HTR-8/SVneo (cell line): ENCODE results near the gene DSCAML1.
"Not testable (repeated sequence)": the region's sequence is repeated elsewhere in the genome, so short reads cannot be mapped to it uniquely, and the experiment has no call there.

Experiments used
- DNase-seq: peaks from one replicate; pipeline ENCODE4 v3.0.0; 2011; ENCODE audit warnings: low spot score, mixed read lengths; ENCODE audit not compliant: insufficient read length
- FAIRE-seq: peaks from 2 replicates; lab custom pipeline; 2011; peaks lifted over from hg19 to GRCh38; lab: Jason Lieb, UNC

The DSCAML1 gene

GRCh38 chr11:117819096-117820040 is 22.4 kb upstream of the DSCAML1 start:
- FAIRE-seq (no peak), DNase-seq (peak; percentile 40)

- FAIRE-seq (no peak), DNase-seq (no peak)
Observed at GRCh38 chr11:117818041-117818873, 21.2 kb upstream of the DSCAML1 start.

GRCh38 chr11:117817368-117818040 is 20.5 kb upstream of the DSCAML1 start:
- FAIRE-seq, result peak; percentile 94

GRCh38 chr11:117816846-117817367 is 19.9 kb upstream of the DSCAML1 start:
- DNase-seq, result no peak
- FAIRE-seq, result no peak

More at GRCh38 chr11:117817368-117818040, 20.5 kb upstream of the DSCAML1 start:
- DNase-seq, result peak; percentile 81

- FAIRE-seq (no peak), DNase-seq (peak; percentile 24)
Observed at GRCh38 chr11:117816151-117816741, 19.2 kb upstream of the DSCAML1 start.

GRCh38 chr11:117815262-117815803 is 18.3 kb upstream of the DSCAML1 start:
- no peak for DNase-seq
- no peak for FAIRE-seq

GRCh38 chr11:117814766-117815261 is 17.8 kb upstream of the DSCAML1 start:
- FAIRE-seq (no peak), DNase-seq (no peak)

- DNase-seq, result no peak
- no peak for FAIRE-seq
Observed at GRCh38 chr11:117814204-117814765, 17.3 kb upstream of the DSCAML1 start.

- FAIRE-seq, result not testable (repeated sequence)
Observed at GRCh38 chr11:117810056-117810451, 13.0 kb upstream of the DSCAML1 start.

GRCh38 chr11:117809236-117810055 is 12.4 kb upstream of the DSCAML1 start:
- DNase-seq (peak; percentile 73), FAIRE-seq (peak; percentile 94)

More at GRCh38 chr11:117810056-117810451, 13.0 kb upstream of the DSCAML1 start:
- DNase-seq, result not testable (repeated sequence)

- FAIRE-seq (no peak), DNase-seq (no peak)
Observed at GRCh38 chr11:117808784-117809183, 11.8 kb upstream of the DSCAML1 start.

- DNase-seq (peak; percentile 63), FAIRE-seq (no peak)
Observed at GRCh38 chr11:117807482-117808327, 10.7 kb upstream of the DSCAML1 start.

- no peak for FAIRE-seq
Observed at GRCh38 chr11:117806846-117807245, 9.8 kb upstream of the DSCAML1 start.

GRCh38 chr11:117805045-117805444 is 8.0 kb upstream of the DSCAML1 start:
- no peak for DNase-seq
- no peak for FAIRE-seq

More at GRCh38 chr11:117806846-117807245, 9.8 kb upstream of the DSCAML1 start:
- DNase-seq, result no peak

- FAIRE-seq (no peak), DNase-seq (no peak)
Observed at GRCh38 chr11:117803896-117804295, 6.9 kb upstream of the DSCAML1 start.

- DNase-seq, result no peak
- no peak for FAIRE-seq
Observed at GRCh38 chr11:117799634-117800033, 2.6 kb upstream of the DSCAML1 start.

- DNase-seq, result no peak
- FAIRE-seq, result no peak
Observed at GRCh38 chr11:117796456-117796871, 552 bp downstream of the DSCAML1 start.
